GM19397 (cell line): Measurements from ENCODE around the gene RALA.

Experiments
- ATAC-seq: cut with Tn5 transposase; IDR thresholded peaks from one replicate; pipeline ENCODE4 v1.9.1; 2021; ENCODE audit warnings: mild to moderate bottlenecking, moderate library complexity; ENCODE audit not compliant: unreplicated experiment

RALA gene, protein sequence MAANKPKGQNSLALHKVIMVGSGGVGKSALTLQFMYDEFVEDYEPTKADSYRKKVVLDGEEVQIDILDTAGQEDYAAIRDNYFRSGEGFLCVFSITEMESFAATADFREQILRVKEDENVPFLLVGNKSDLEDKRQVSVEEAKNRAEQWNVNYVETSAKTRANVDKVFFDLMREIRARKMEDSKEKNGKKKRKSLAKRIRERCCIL

DNA sequence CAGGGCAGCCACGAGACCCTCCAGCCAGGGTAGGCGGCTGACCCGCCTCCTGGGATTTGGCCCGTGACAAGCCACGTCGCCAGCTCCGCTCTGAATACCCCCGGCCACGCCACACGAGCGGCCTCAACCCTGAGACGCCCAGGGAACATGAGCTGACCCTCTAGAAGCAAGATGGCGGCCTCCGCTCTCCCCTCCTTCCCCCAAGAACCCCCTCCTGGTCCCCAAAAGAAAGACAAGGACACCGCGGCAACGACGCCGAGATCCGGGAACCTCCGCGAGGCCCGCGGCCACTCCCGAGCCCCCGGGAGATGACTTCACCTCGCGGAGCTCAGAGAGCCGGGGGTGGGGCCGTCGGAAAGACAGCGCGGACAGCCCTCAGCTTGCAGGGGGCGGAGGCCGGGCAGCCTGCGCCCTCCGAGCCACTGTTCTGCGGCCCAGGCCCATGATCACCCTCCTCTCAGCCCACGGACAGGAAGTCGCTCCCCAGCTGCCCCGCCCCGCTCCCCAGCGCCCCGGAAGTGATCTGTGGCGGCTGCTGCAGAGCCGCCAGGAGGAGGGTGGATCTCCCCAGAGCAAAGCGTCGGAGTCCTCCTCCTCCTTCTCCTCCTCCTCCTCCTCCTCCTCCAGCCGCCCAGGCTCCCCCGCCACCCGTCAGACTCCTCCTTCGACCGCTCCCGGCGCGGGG lies at the start of gene RALA:
RALA (plus strand) TSS at position 526 of the 685 bp plus-strand sequence. CDS start 63,096 bp downstream, outside the sequence.
- peak; percentile 96 for ATAC-seq

- ATAC-seq: no peak
These were observed 48.6 kb upstream of the RALA start for GRCh38 chr7:39574673-39575349.

- no peak for ATAC-seq
These were observed 46.0 kb upstream of the RALA start for GRCh38 chr7:39577229-39577874.

DNA sequence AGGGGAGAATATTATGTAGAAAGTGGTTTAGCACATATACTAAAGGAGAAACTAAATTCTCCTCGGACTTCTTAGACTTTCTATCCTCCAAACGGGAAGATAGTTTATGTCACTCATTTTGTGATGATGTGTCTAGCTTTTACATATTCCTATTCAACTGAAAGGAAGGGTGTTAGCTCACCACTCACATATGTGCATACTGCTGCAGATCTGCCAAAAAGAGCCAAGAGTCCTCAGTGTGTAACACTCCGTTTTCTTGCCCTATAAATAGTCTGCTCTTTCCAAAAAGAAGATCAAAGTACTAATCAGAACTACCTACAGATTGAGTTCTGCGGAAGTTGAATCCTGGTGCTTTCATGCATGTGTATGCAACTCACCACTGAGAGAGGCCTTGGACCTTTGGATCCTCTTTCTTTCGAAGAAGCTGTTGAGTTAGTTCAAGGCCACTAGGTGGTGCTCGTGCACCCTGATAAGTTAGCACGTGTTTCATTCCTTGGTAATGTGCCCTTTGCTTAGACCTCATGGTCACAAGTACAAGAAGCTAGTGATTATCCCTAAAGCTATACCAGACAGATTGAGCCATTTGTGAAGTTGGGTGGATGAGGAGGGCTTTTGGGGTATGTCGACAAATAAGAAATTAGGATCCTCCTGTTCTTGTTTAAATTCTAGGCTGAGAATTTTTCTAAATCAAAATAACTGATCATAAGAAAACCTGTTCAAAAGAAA lies 43.1 kb upstream of the RALA start:
- ATAC-seq: peak; percentile 87

DNA sequence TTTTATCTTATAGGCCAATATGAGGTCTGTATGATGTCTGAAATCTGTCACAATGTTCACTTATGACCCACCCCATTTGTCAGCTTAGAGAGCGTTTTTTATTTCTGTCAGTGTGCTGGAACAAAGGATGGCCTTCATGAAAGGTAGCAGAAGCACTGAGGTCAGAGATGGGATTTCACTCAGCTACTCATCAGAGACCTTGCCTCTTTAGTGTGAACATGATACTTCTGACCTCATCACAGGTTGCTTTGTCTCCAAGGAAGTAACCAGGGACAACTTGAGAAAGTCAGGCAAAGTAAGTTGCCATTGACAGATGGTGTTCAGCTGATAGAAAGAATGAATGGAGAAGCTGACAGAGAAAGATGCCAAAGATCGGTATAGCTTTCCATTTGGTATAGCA lies 40.8 kb upstream of the RALA start:
- no peak for ATAC-seq

DNA sequence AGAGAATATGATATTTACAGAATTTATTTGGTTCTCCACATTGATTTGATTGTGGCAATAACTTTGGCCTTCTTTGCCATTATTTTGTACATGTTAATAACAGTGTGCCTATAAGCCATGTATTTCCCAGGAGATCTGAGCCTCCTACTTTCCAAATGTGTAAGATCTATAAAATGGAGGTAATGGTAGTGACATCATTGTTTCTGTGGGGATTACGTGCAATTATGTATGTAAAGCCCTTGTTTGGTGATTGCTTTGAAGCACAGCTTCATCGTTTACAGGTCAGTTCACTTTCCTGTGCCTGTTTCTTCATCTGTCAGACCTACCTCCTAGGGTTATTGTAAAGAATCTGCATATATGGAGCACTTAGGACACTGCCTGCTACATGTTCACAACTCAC lies 39.8 kb upstream of the RALA start:
- no peak for ATAC-seq

DNA sequence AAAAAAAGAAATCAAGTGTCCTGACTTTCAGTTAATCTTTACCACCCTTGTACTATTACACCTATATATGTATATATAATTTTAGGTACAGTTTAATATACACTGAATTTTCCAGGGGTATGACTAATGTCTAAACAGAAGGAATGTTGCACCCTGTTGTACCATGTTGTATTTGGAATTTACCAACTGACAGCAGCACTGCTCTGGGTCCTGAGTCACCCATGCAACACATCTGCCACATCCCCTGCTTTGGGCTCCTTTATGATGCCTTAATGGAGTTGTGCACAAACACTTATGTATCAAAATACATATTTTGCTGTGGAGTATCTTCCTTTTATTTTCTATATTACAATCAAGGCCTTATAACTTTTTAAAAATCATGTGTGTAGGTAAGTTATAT lies 36.0 kb upstream of the RALA start:
- ATAC-seq: no peak

- ATAC-seq: no peak
These were observed 35.0 kb upstream of the RALA start for GRCh38 chr7:39588416-39588815.

DNA sequence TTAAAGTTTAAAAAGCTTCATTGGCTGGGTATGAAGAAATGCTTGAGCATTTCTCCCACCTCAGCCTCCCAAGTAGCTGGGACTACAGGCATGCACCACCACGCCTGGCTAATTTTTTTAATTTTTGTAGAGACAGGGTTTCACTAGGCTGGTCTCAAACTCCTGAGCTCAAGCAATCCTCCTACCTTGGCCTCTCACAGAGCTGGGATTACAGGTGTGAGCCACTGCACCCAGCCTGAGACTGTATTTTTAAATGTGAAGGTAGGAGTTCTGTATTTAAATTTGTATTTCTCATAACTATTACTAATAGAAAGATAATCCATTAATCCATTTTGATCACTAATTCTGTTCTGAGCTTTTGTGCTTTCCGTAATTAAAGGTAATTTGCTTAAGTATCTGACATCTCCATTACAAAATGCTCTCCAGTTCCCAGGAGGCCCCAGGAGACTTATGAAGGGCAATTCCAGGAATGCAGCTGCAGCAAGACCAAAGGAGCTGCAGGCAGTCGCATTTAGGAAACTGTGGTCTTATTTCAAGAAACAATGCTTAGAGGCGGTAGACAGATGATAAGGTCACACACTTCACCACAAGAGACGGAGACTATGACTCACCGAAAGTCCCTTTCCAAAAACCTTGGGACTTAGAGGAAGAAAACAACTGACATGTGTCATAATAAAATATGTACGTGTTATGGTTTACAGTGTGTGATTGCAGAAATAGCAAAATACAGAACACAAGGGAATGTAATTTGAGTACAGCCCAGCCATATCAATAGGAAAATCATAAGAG lies 33.9 kb upstream of the RALA start:
- ATAC-seq: peak; percentile 83

DNA sequence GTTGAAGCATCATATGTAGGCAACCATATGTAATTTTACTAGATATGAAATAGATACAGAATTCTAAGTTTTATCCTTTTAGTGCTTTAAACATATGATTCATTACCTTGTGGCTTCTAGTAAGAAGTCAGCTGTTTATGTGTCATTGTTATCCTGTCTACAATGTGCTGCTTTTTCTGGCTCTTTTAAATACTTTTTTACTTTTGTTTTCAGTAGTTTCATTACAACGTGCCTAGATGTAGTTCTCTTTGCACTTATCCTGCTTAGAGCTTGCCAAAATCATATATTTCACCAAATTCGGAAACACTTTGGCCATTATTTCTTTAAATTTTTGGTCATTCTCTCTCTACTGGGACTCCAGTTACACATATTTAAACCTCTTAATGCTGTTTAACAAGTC lies 30.8 kb upstream of the RALA start:
- no peak for ATAC-seq

- ATAC-seq: no peak
These were observed 28.3 kb upstream of the RALA start for GRCh38 chr7:39594988-39595620.

- no peak for ATAC-seq
These were observed 21.0 kb upstream of the RALA start for GRCh38 chr7:39602351-39602750.

- ATAC-seq: no peak
These were observed 19.4 kb upstream of the RALA start for GRCh38 chr7:39603924-39604323.

GRCh38 chr7:39605087-39605486 lies 18.3 kb upstream of the RALA start:
- no peak for ATAC-seq

- no peak for ATAC-seq
These were observed 17.0 kb upstream of the RALA start for GRCh38 chr7:39606352-39606751.

- no peak for ATAC-seq
These were observed 16.4 kb upstream of the RALA start for GRCh38 chr7:39606941-39607340.

DNA sequence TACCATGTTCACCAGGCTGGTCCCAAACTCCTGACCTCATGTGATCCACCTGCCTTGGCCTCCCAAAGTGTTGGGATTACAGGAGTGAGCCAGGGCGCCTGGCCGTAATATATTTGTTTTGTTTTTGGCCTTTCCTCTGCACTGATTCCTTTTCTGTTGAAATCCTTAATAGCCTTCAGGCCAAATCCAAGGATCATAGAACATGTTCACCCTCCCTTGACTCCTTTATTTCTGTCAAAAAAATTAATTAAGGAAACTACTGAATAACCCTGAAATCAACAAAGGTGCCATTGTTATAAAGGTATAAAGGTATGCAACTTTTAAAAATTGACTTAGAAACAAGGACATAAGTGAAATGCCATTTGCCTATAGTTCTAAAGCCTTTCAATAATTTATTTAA lies 15.5 kb upstream of the RALA start:
- no peak for ATAC-seq

DNA sequence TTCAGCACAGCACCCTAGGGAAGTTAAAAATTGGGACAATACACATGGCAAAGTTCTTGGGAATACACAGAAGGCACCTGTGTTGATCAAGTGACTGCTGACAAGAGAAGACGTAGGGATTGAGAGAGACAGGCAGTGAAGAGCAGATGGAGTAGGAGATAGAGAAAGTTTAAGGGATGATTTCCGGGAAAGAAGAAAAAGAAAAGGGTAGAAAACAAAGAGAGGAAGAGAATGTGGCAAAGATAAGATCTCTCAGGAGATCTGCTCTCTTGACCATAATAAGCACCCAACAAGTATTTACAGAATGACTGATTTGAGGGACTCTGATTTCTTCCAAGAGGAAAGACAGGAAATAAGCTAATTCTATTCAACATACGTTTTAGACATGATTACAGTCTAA lies 15.1 kb upstream of the RALA start:
- ATAC-seq: no peak

- peak; percentile 40 for ATAC-seq
These were observed 14.0 kb upstream of the RALA start for GRCh38 chr7:39609113-39609934.
